K562 (cell line): ENCODE data around the gene LY6G6F. TPM values are rescaled to one million over a fixed set of nuclear protein-coding genes. Genes with fewer than 3 reads are reported as not detected.

ENCODE experiments used
- CBX3 ChIP-seq, 2 experiments: IDR thresholded peaks; 1 replicate in 1 of 2; 2 replicates in 1 of 2; pipeline ENCODE4 v1.6.1; 2012; ENCODE audit warnings: inconsistent platforms in 2 of 2, low read length in 2 of 2, borderline replicate concordance in 1 of 2, control low read depth in 1 of 2
- CSDE1 ChIP-seq, 2 experiments: fragments of 450-650 bp; IDR thresholded peaks; 2 replicates each; pipeline ENCODE4 v1.6.1; 2016; ENCODE audit warnings: mild to moderate bottlenecking in 1 of 2
- E2F1 ChIP-seq: sonication (generic); formaldehyde crosslinking; IDR thresholded peaks from 2 replicates; pipeline ENCODE4 v1.8.1; 2023; ENCODE audit warnings: mild to moderate bottlenecking, missing genetic modification reagents, moderate library complexity
- HINFP ChIP-seq: fragments of 450-650 bp; conservative IDR thresholded peaks from 2 replicates; pipeline ENCODE4 v1.6.1; 2016; ENCODE audit warnings: missing genetic modification characterization, low read depth, mild to moderate bottlenecking, control low read depth, missing compliant biosample characterization
- KAT7 ChIP-seq: sonication (generic); formaldehyde crosslinking; IDR thresholded peaks from 2 replicates; pipeline ENCODE4 v1.8.0; 2022; ENCODE audit warnings: missing genetic modification reagents, mild to moderate bottlenecking, borderline replicate concordance
- KLF1 ChIP-seq: fragments of 450-650 bp; IDR thresholded peaks from 2 replicates; pipeline ENCODE4 v1.6.1; 2016; ENCODE audit warnings: missing genetic modification characterization, missing compliant biosample characterization
- MLX ChIP-seq, 2 experiments: fragments of 450-650 bp in 1 of 2; sonication (generic) in 1 of 2; formaldehyde crosslinking; conservative IDR thresholded peaks; 2 replicates each; pipeline versions ENCODE4 v1.4.0 to v1.8.1; 2020 to 2022; ENCODE audit warnings: mild to moderate bottlenecking in 1 of 2, missing genetic modification reagents in 1 of 2
- PATZ1 ChIP-seq: fragments of 250-450 bp; sonication (Bioruptor Pico); IDR thresholded peaks from 2 replicates; pipeline ENCODE4 v1.5.0; 2020; ENCODE audit warnings: mild to moderate bottlenecking, borderline replicate concordance
- RREB1 ChIP-seq: fragments of 250-450 bp; sonication (Bioruptor Pico); IDR thresholded peaks from 2 replicates; pipeline ENCODE4 v1.4.0; 2020
- SIN3A ChIP-seq, 2 experiments: fragments of 150-350 bp in 1 of 2; IDR thresholded peaks; 2 replicates each; pipeline ENCODE4 v1.6.1; 2011 to 2016; ENCODE audit warnings: borderline replicate concordance in 2 of 2, low read depth in 2 of 2, low read length in 2 of 2, mild to moderate bottlenecking in 2 of 2, moderate library complexity in 2 of 2; ENCODE audit not compliant: control insufficient read depth in 1 of 2
- TAF15 ChIP-seq: fragments of 200-400 bp; formaldehyde crosslinking; IDR thresholded peaks from 2 replicates; pipeline ENCODE4 v1.6.1; 2017; ENCODE audit warnings: mild to moderate bottlenecking, low read depth, low read length, moderate library complexity
- ZNF436 ChIP-seq: fragments of 250-450, 450-650 bp; sonication (Bioruptor Pico); formaldehyde crosslinking; IDR thresholded peaks from 2 replicates; pipeline ENCODE4 v1.7.0; 2020; ENCODE audit warnings: mild to moderate bottlenecking
- ZSCAN32 ChIP-seq: fragments of 450-650 bp; formaldehyde crosslinking; IDR thresholded peaks from 2 replicates; pipeline ENCODE4 v1.4.0; 2020; ENCODE audit warnings: mild to moderate bottlenecking, moderate library complexity
- polyA plus RNA-seq, 8 experiments: library from polyadenylated mRNA; depleted of rRNA in 4 of 8; stranded (reverse) in 5 of 8; unstranded in 3 of 8; fragments of >200 nt; fragmentation: Nextera tagmentation in 2 of 8; fragmentation: Illumina TruSeq in 1 of 8; extraction: Ambion mirVana in 2 of 8; extraction: Trizol in 1 of 8; gene quantifications; 2 replicates each; pipeline versions ENCODE4 v1.2.1 to v1.2.3, GENCODE V29; 2011 to 2014; ENCODE audit warnings: inconsistent platforms in 1 of 8, missing spikeins in 1 of 8
- total RNA-seq, 7 experiments: library from RNA; depleted of rRNA in 6 of 7; stranded (reverse); fragments of >200 nt in 6 of 7; fragmentation: Illumina TruSeq in 2 of 7; extraction: Trizol in 2 of 7; gene quantifications; 2 replicates each; pipeline versions ENCODE4 v1.2.1 to v1.2.3, GENCODE V29; 2011 to 2021; ENCODE audit warnings: low replicate concordance in 1 of 7

Gene LY6G6F
- total and polyA plus RNA-seq, 9 of the 15 experiments (the other 6 are each of a cell fraction or from before 2014, with no cell fraction given): 0.14 to 0.50 (median 0.28) TPM; not detected in 2

GRCh38 chr6:31665501-31666336, 40.9 kb upstream of the LY6G6F start, which contains the start of gene CSNK2B (continued):
- TF ChIP-seq TAF15: peak; percentile 85; the same call in 1 of the 2 replicates
- TF ChIP-seq ZSCAN32: peak; percentile 65
- peak in 1 of 2 experiments; percentile 84; a peak in 2 of 4 replicates for TF ChIP-seq MLX (CRISPR knock-in tag; conservative IDR thresholded peaks at IDR 0.05)
- TF ChIP-seq RREB1: peak; percentile 46; the same call in 1 of the 2 replicates
- peak; percentile 48 for TF ChIP-seq ZNF436 (CRISPR knock-in tag)
- peak; percentile 2; the same call in 1 of the 2 replicates for TF ChIP-seq E2F1 (CRISPR knock-in tag)
- TF ChIP-seq SIN3A (IDR thresholded peaks at IDR 0.05; ENCODE audit: borderline replicate concordance in 2 of 2, control insufficient read depth in 1 of 2, low read depth in 2 of 2, low read length in 2 of 2): peak; percentile 69 to 76; a peak in 2 of 4 replicates
- TF ChIP-seq CBX3 (IDR thresholded peaks at IDR 0.05; ENCODE audit: borderline replicate concordance in 1 of 2, low read length in 2 of 2): no peak; a peak in 2 of 3 replicates
- 0 out of 2 replicates have a peak, but pooled peaks have one; percentile 28 for TF ChIP-seq PATZ1 (CRISPR knock-in tag)
- peak; percentile 57; the same call in 1 of the 2 replicates for TF ChIP-seq KLF1 (tag)
- 0 out of 2 replicates have a peak, but pooled peaks have one; percentile 89 for TF ChIP-seq KAT7 (CRISPR knock-in tag)
- no peak for TF ChIP-seq CSDE1 (IDR thresholded peaks at IDR 0.05)
- peak; percentile 83 for TF ChIP-seq HINFP (tag)
